Body of pancreas (tissue), 4 donors: ENCODE measurements around the gene HASPIN.

Experiments
- CTCF ChIP-seq, 7 experiments: fragments of 450-650 bp in 4 of 7; fragments of 200-600 bp in 3 of 7; sonication (generic) in 3 of 7; IDR thresholded peaks; one replicate each; pipeline ENCODE4 v1.5.1; 2016 to 2019; ENCODE audit warnings: antibody characterized with exemption in 7 of 7
- POLR2A ChIP-seq, 3 donors: fragments of 450-650 bp; IDR thresholded peaks; one replicate each; pipeline ENCODE4 v1.6.1; 2016; ENCODE audit warnings: antibody characterized with exemption in 3 of 3, mild to moderate bottlenecking in 2 of 3

GRCh38 chr17:3732210-3732621, 8.5 kb downstream of the HASPIN start:
- no peak for TF ChIP-seq CTCF (IDR thresholded peaks at IDR 0.05)
- no peak for TF ChIP-seq POLR2A (IDR thresholded peaks at IDR 0.05)
